ENCODE results near the gene CBLN3. TPM values are rescaled to one million over a fixed set of nuclear protein-coding genes. Genes with fewer than 3 reads are reported as not detected.

Gene CBLN3
- total RNA-seq, 1 experiment from 2014 or later: 3.4 TPM

DNA sequence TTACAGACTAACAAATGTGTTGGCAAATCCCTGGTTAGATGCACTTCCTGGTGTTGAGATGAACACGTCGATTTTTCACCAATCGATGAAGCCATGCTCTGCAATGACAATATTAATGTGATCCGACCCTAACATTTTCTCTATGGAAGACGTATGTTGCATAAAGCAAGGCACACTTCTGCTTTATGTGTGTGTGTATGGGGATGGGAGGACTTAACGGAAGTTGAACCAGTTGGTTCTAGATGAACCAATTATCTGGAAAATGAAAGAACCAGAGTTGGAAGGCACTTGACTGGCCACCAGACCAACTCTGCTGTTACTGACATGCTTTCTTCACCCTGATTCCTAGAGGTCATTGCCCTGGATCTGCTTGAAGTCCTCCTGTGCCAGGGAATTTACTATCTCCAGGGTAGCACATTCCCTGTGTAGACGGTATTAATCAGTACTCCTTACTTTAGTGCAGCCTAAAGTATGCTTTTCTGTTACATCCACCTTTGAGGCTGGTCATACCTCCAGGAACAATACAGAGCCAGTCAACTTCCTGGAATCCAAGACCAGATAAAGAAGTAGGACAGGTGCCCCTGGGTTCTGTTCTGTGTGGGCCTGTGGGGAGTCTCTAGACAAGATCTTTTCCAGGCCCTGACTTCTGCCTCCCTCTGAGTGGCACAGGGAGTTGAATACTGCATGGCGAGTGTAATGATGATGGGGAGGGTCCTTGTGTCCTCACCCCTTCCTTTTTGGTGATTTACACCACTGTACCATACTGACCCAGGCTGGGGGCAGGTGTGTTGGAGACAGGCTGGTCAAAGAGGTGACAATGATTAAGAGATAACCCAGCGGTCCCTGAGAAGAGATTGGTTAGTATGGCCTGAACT is 9.0 kb upstream of the CBLN3 start:
- no peak overlapping the region for H3K9ac ChIP-seq (ENCODE audit: low read length)
- H4K20me1 ChIP-seq (ENCODE audit: low read length): no peaks in the 10 kb centered on the region
- no TSS peak for BruUV-seq (replicated peaks)
- H3K4me2 ChIP-seq (ENCODE audit: low read length): no peak overlapping the region
- no peak overlapping the region for H3K27ac ChIP-seq (ENCODE audit: low read length)
- intact Hi-C loops (cut with micrococcal nuclease): no loop called here
- no peak overlapping the region for H2AFZ ChIP-seq (ENCODE audit: low read length)
- ChIA-PET CTCF (no interaction called here), POLR2A (ENCODE audit: unreplicated experiment) (interaction anchor here (0.6 kb wide), 1 partner anchor 107 kb away, joined by 5 read pairs; no protein-coding TSS in a partner anchor)
- no peaks in the 10 kb centered on the region for H3K9me3 ChIP-seq (ENCODE audit: low read length)
- ATAC-seq: no peak
- no peak for DNase-seq
- no peaks in the 10 kb centered on the region for H3K9me2 ChIP-seq (replicated peaks; ENCODE audit: low read length)
- H3K4me3 ChIP-seq (ENCODE audit: low read length): no peak overlapping the region
- no peak for TF ChIP-seq EZH2 (IDR thresholded peaks at IDR 0.05; ENCODE audit: low read length, unreplicated experiment)
- TF ChIP-seq, protein P1, sequence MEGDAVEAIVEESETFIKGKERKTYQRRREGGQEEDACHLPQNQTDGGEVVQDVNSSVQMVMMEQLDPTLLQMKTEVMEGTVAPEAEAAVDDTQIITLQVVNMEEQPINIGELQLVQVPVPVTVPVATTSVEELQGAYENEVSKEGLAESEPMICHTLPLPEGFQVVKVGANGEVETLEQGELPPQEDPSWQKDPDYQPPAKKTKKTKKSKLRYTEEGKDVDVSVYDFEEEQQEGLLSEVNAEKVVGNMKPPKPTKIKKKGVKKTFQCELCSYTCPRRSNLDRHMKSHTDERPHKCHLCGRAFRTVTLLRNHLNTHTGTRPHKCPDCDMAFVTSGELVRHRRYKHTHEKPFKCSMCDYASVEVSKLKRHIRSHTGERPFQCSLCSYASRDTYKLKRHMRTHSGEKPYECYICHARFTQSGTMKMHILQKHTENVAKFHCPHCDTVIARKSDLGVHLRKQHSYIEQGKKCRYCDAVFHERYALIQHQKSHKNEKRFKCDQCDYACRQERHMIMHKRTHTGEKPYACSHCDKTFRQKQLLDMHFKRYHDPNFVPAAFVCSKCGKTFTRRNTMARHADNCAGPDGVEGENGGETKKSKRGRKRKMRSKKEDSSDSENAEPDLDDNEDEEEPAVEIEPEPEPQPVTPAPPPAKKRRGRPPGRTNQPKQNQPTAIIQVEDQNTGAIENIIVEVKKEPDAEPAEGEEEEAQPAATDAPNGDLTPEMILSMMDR (conservative IDR thresholded peaks at IDR 0.05; ENCODE audit: low read depth, low read length): no peak
- no peak for TF ChIP-seq EZH2phosphoT487 (IDR thresholded peaks at IDR 0.05; ENCODE audit: borderline replicate concordance, low read length)
- peaks cover 25% of the 10 kb centered on the region for H3K36me3 ChIP-seq (ENCODE audit: low read depth, low read length)
- H3K4me1 ChIP-seq (ENCODE audit: insufficient read depth, low read length): peaks cover 20% of the 10 kb centered on the region
- H3F3A ChIP-seq (ENCODE audit: low read length, unreplicated experiment): no peaks in the 10 kb centered on the region
- no peaks in the 10 kb centered on the region for H3K27me3 ChIP-seq (ENCODE audit: low read length)
- peaks cover 26% of the 10 kb centered on the region for H3K79me2 ChIP-seq (ENCODE audit: low read length)

DNA sequence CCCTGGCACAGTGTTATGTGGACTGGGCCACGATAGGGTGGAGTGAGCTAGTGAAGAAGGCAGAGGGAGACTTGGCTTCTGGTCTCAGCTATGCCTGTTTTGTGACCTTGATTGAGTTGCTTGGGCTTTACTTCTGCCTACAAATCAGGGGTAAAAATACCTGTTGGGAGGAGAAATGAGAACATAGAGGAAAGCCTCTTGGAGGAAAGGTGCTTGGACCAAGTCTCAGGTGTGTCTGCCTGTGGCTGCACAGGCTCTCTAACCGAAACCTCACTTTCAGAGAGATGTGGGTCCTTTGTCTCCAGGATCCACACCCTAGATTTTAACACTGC is 8.2 kb upstream of the CBLN3 start:
- TF ChIP-seq EZH2phosphoT487 (IDR thresholded peaks at IDR 0.05; ENCODE audit: borderline replicate concordance, low read length): no peak
- TF ChIP-seq, protein P1 (conservative IDR thresholded peaks at IDR 0.05; ENCODE audit: low read depth, low read length): no peak
- no peak for TF ChIP-seq EZH2 (IDR thresholded peaks at IDR 0.05; ENCODE audit: low read length, unreplicated experiment)
- Histone ChIP-seq H3K79me2 (ENCODE audit: low read length) (peaks cover 21% of the 10 kb centered on the region), H3K9me2 (replicated peaks; ENCODE audit: low read length) (no peaks in the 10 kb centered on the region), H3K4me3 (ENCODE audit: low read length) (no peak overlapping the region), H3K27me3 (ENCODE audit: low read length) (no peaks in the 10 kb centered on the region), H3K36me3 (ENCODE audit: low read depth, low read length) (peaks cover 28% of the 10 kb centered on the region), H3K9ac (ENCODE audit: low read length) (no peak overlapping the region), H3K4me1 (ENCODE audit: insufficient read depth, low read length) (peaks cover 28% of the 10 kb centered on the region), H3K9me3 (ENCODE audit: low read length) (no peaks in the 10 kb centered on the region), H3K4me2 (ENCODE audit: low read length) (no peak overlapping the region), H3F3A (ENCODE audit: low read length, unreplicated experiment) (no peaks in the 10 kb centered on the region), H3K27ac (ENCODE audit: low read length) (no peak overlapping the region), H2AFZ (ENCODE audit: low read length) (no peak overlapping the region), H4K20me1 (ENCODE audit: low read length) (no peaks in the 10 kb centered on the region)
- intact Hi-C loops (cut with micrococcal nuclease): no loop called here
- no TSS peak for BruUV-seq (replicated peaks)
- CTCF ChIA-PET: no interaction called here
- DNase-seq (no peak), ATAC-seq (no peak)
- POLR2A ChIA-PET (ENCODE audit: unreplicated experiment): interaction anchor here (0.6 kb wide), 1 partner anchor 107 kb away, joined by 5 read pairs; no protein-coding TSS in a partner anchor

All from PC-3 (cell line).